GM10266 (cell line): ENCODE results near the gene XYLT1.

ENCODE experiments used
- DNase-seq: peaks from one replicate; pipeline ENCODE4 v3.0.0; 2012; ENCODE audit errors: extremely low spot score
- TF ChIP-seq, protein P1 (sequence below): IDR thresholded peaks from 2 replicates; pipeline ENCODE4 v1.5.1; 2012; ENCODE audit warnings: mild to moderate bottlenecking, low read depth; ENCODE audit not compliant: control insufficient read depth, insufficient read depth; ENCODE audit errors: missing control alignments

The XYLT1 gene

DNA sequence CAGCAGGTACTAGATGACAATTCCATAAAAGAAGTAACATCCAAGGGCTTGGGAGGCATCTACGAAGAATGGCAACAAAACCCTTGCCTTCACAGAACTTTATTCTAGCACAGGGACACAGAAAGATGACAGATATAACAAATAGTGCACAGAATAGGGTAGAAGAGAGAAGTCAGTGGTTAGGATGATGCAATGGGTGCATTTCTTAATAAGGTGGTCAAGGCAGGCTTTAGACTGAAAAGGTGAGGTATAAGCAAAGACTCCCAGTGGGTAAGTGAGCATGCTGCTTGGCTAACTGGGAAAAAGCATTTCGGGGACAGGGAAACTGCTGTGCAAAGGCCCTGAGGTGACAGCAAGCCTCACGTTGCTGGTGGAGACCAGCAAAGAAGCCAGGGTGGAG is 175.9 kb downstream of the XYLT1 start:
- DNase-seq, result no peak
- TF ChIP-seq, protein P1, sequence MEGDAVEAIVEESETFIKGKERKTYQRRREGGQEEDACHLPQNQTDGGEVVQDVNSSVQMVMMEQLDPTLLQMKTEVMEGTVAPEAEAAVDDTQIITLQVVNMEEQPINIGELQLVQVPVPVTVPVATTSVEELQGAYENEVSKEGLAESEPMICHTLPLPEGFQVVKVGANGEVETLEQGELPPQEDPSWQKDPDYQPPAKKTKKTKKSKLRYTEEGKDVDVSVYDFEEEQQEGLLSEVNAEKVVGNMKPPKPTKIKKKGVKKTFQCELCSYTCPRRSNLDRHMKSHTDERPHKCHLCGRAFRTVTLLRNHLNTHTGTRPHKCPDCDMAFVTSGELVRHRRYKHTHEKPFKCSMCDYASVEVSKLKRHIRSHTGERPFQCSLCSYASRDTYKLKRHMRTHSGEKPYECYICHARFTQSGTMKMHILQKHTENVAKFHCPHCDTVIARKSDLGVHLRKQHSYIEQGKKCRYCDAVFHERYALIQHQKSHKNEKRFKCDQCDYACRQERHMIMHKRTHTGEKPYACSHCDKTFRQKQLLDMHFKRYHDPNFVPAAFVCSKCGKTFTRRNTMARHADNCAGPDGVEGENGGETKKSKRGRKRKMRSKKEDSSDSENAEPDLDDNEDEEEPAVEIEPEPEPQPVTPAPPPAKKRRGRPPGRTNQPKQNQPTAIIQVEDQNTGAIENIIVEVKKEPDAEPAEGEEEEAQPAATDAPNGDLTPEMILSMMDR, result no peak

DNA sequence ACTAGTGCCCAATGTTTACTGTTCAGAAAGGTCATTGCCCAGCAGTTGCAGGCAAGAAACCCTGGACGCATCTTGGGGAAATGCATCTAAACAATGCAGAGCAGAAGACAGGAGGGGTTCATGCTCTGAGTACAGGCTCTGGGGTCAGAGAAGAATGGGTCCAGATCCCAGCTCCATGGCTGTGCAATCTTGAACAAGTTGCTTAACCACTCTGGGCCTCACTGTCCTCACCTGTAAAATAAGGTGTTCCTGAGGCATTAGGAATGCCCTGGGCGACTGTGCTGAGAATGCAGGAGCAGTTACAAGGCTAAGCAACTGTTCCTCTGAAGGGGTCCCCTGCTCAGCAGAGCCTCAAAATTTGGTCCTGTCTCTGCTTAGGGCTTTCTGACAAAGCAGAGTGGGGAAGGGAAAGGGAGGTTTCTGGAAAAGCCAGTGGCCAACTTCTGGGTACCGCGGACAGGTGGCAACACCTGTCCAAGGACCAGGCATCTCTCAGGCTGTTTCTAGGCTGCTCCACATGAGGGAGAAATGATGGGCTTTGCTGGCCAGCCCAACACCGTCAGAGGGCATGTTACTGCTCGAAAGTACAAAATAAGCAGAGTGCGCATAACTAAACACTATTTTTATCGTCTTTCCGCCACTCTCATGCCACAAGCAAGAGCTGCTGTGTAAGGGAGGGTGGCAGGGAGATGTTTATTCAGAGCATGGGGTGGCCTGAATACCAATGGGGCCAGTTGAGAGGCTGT is 176.8 kb downstream of the XYLT1 start:
- TF ChIP-seq, protein P1, result no peak
- no peak for DNase-seq

DNA sequence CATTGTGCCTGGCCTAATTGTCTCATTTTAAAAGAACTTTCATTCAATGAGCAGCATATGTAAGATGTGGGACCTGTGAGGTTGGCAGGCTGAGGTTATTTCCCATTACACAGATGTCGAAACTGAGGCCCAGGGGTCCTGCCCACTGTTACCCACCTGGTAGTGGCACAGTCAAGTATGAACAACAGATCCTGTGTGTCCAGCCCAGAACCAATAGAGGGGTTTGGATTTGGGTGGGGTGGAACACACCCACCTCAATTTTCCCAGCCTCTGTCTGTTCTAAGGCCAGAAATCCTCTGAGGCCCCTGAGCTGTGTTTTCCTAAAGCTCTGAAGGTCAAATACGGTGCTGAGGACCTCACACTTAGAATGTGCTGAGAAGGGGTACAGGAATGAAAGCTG is 179.5 kb downstream of the XYLT1 start:
- DNase-seq, result no peak
- TF ChIP-seq, protein P1, result no peak

DNA sequence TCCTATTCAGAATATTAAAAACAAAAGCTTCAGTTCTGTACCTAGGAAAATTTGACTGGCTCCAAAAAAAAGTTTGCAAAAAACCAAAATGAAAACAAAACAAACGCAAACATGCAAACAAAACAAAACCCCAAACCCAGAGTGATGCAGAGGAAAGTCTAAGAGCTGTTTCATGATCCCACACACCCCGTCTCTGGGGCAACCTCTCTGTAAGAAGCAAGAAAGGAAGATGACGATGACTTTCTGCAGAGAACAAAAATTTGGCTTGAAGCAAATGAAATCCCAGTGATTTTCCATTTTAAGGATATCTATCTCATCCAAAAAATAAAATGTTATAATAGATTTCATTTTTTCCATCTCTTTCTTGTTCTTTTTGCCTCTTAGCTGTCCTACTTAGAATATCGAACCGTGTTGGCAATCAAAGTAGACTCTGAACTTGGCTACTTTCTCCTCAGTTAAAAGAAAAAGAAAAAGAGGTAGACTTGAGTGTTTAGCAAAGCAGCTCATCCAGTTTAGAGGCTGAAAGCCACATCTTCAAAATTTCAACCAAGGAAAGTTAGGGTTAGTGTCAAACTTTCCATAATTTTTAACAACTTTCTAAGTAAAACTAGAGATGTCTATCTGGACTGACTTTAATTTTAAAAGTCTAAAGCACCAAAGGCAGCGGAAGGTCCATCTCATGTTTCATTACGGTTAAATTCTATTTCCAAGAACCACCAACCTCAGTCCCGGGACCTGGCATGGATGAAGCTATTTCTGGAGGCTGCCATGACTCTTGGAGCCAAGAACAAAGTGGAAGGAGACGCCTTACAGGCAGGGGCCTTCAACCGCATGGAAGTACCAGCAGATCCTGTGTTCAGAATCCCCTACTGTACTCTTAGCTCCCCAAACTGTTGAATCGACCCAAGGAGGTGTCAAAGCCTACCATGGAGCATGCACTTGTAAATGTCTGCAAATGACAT is 180.8 kb downstream of the XYLT1 start:
- TF ChIP-seq, protein P1, result no peak
- no peak for DNase-seq

DNA sequence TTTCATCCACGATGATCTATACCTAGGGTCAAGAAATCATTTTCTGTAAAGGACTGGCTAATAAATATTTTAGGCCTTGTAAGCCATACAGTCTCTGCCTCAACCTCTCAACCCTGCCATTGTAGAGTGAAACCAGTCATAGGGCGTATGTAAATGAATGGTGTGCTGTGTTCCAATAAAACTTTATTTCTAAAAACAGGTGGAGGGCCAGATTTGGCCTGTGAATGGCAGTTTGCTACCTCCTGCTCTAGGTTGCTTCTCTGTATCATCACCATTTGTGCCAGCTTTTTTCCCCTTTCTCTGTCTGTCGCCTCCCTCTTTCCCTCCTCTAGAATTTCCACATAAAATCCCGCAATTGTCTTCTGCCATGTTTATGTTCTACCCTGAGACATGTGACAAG is 181.7 kb downstream of the XYLT1 start:
- TF ChIP-seq, protein P1, result no peak
- DNase-seq, result no peak

DNA sequence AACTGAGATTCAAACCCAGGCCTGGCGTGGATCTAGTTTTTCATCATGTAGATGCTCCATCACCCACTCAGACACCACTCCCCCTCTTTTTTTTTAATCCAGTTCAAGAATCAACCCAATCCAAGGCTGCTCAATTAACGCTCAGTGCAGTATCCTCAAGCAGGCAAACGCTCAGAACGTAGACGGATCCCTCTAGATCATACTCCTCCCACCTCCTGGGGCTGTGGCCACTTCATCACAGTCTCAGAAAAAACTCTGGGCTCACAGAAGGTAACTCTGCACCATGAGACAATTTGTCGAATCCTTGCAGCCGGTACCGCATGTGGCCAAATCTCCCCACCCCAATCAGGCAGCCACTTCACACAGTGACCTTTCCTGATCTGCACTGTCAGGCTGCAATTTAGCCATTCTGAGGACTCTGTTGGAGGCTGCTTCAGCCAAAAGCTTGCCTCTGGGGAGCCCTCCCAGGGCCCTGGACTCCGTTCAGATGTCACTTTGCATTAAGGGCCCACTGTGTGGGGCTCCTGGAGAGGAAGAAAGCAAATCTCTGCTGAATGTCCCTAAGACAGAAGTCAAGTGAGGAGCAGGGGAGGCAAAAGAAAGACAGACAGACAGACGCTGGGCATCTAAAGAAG is 183.5 kb downstream of the XYLT1 start:
- DNase-seq, result no peak
- TF ChIP-seq, protein P1, result no peak
